ENCODE results near the gene GABRB1.

GRCh38 chr4:47473141-47473750 is 441.9 kb downstream of the GABRB1 start:
- no peak for TF ChIP-seq ZNF274 (IDR thresholded peaks at IDR 0.05; ENCODE audit: low read depth, low read length)
- no peak for TF ChIP-seq SUZ12 (IDR thresholded peaks at IDR 0.05; ENCODE audit: extremely low read depth, insufficient read depth, insufficient read length)
- TF ChIP-seq YY1 (IDR thresholded peaks at IDR 0.05; ENCODE audit: insufficient read depth, insufficient read length), result no peak
